GM18909 (cell line): ENCODE results near the gene ALDH1L2.

Experiments used
- ATAC-seq: cut with Tn5 transposase; IDR thresholded peaks from one replicate; pipeline ENCODE4 v1.9.1; 2021; ENCODE audit warnings: mild to moderate bottlenecking; ENCODE audit not compliant: unreplicated experiment, poor library complexity

The ALDH1L2 gene

DNA sequence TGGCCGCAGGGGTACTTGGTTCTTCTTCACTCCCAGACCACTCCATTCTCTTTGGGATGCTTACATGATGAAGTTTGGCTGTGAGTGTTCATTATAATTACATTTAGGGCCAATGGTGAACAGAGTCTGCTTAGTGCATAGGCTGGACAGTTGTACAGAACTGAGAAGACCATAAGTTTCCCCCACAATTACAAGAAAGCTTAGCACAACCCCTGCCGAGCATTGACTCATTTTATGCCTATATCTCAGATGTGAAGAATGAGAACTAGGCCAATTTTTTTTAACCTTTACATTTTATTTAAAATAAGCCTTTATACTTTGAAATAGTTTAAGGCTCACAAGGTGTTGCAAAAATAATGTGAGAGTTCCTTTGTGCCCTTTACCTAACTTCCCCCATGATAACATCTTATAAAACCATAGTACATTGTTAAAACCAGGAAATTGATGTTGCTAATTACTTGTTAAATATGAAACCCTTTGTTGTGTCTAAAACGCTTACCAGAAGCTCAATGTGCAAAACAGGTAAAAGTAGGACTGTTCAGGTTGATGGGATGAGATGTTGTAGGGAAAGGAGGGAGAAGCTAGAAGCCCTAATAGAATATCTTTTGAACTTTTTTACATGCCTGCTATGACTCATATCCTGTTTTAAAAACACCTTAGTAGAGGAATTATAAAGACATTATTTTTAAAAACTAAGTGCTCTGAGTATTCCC lies 47.2 kb downstream of the ALDH1L2 start:
- no peak for ATAC-seq

DNA sequence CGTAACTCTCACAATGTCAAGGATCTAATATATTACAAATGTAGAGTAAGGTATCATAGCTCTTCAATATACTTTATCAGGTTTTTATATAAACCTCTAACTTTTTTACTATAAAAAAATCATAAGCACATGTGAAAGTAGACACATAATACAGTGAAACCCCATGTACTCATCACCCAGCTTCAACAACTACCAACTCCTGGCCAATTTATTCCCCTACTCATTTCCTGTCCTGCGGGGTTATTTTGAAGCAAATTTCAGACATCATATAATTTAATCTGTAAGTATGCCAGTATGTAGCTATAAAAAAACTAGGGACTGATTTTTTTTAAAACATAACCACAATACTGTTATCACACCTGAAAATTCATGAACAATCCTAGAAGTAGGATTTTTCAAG lies 50.4 kb downstream of the ALDH1L2 start:
- ATAC-seq: no peak

DNA sequence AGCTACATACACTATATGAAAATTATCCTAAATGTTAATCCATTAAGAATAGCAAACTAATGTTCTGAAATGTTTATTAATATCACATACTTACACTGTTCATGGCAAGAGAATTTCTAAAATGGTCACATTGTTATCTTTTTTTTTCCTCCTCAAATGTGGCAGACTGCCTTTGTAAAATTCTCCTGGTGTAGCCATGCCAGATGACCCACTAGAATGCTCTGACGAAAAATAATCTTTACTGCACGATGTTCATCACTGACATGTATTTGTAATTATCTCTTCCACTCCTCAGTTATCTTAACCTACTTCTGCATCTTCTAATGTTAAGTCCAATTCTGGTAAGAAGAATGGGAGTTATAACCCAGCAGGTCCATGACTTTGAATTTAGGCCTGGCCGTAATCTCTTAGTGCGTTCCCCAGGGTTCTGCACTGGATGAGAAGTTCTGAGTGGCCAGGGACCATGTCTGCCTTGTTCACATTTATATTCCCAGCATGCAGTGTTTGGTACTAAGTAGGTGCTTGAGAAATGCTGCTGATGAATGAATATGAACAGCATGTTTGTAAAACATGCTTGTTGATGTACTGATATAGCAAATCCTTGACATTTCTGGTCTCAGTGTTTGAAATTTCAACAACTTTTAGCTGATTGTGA lies 51.4 kb downstream of the ALDH1L2 start:
- ATAC-seq: no peak

DNA sequence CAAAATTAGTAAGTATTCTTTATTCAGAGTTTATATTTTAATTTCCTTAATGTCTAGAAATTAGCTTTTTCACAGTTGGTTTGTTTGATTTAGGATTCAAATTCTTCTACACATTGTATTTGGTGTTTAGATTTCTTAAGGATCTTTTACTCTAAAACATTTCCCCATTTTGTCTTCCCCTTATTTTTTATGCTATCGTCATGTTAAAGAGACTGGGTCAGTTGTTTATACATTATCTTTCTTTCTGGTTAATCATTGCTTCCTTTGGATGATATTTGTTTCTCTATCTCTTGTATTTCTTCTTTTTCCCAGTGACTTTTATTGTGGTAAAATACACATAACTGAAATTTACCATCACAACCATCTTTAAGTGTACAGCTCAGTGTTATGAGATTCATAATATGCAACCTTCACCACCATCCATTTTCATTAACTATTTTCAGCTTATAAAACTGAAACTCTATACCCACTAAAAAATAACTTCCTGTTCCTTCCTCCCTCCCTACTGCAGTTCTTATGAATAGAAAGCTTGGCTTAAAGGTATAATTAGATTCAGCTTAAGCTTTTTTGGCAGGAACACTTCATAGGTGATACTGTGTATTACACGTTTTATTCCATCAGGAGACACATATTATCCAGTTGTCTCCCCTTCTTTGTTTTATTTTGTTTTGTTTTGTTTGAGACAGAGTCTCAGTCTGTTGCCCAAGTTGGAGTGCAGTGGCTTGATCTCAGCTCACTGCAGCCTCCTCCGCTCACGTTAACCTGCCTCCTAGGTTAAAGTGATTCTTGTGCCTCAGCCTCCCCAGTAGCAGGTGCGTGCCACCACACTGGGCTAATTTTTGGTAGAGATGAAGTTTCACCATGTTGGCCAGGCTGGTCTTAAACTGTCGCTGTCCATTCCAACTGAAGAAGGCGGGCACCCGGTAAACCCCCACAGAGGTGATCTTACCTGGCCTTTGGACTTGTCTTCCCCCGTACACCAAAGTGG lies 53.1 kb downstream of the ALDH1L2 start:
- peak; percentile 89 for ATAC-seq

DNA sequence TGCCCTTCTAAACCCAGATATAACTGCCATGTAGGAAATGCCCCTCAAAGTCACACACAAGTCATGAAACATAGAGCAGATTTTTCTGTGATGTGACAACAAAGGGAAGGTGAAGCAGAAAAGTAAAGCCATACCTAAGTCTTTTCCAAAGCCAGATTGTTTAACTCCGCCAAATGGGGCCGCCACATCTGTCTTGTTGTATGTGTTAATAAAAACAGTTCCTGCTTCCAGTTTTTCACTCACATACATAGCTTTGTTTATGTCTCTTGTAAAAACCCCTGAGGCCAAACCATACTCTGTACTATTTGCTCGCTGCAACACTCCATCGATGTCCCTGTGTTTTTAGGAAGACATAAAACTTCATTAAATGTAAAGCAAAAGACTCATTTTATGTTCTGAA lies 57.8 kb downstream of the ALDH1L2 start:
- ATAC-seq: no peak

DNA sequence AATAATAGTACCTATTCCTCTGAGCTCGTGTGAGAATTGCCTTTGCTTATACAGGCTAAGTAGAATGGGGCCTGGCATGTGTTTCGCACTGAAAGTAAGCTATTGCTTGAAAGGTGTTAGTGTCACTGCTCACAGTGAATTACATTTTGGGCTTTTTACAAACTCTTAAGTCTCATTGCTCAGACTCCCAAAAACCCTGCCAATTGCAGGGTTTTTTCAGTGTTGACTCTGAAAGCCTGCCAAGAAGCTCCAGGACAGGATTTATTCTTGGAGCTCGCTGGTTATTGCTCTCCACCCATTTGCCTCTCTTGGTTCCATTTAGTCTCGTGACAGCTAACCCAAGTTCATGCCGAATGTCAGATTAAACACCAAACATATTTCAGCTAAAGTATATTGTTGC lies 58.4 kb downstream of the ALDH1L2 start:
- ATAC-seq: no peak

DNA sequence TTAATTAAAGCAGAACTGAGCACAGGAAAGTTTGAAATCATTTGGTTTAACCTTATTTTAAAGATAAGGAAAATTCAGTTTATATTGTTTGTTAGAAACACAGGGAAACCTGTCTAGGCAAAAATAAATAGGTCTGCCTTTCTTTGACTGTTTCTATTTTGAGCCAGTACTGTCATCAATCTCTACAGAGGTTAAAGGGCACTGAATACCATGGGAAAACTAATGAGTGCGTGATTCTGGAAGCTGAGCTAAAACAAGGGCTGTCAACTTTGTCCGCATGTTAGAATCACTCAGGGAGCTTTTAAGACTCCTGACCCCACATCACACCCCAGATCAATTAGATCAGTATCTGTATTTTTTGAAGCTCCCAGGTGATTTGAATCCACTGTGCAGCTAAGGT lies 59.3 kb downstream of the ALDH1L2 start:
- ATAC-seq: no peak

DNA sequence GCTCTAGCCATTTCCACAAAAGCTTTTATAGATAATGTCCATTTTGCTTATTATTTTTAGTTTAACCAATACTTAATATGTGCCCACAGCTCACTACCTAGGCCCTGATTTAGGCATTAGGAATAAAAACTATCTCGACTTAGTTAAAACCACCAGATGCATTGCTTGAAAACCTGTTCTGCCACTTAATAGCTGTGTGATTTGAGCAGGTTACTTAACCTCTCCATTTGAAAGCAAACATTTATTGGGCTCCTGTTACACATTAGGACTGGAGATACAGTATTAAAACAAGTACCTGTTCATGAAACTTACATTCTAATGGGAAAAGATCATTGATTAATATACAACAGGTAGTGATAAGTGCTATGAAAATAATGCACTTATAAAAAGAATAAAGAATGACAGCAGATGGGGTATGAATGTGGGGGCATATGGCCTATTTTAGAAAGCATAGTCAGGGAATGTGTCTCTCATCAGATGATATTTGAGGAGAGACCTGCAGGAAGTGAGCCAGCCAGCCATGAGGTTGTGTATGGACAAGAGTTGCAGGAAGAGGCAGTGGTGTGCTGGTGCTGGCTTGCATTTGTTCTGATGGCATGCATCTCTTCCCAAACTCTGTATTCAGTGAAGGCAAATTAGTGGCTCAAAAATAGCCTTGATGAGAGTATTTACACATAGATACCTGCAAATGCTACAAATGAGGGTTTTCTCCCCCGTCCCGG lies 63.9 kb downstream of the ALDH1L2 start:
- ATAC-seq: no peak

DNA sequence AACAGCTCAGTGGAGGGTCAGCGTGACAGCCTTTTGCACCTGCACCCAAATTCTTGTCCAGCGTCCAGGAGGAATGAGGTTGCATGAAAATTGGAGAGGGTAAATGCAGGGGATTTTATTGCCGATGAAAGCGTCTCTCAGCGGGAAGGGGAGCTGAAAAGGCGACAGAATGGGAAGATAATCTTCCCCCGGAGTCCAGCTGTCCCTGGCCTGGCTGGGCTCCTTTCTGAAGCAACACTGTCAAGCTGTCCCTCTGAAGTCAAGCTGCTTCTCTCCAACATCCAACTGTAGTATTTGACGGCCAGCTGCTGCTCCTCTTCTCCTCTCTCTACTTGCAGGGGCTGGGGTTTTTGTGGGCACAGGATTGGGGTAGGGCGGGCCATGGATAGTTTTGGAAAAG lies 65.5 kb downstream of the ALDH1L2 start:
- no peak for ATAC-seq

DNA sequence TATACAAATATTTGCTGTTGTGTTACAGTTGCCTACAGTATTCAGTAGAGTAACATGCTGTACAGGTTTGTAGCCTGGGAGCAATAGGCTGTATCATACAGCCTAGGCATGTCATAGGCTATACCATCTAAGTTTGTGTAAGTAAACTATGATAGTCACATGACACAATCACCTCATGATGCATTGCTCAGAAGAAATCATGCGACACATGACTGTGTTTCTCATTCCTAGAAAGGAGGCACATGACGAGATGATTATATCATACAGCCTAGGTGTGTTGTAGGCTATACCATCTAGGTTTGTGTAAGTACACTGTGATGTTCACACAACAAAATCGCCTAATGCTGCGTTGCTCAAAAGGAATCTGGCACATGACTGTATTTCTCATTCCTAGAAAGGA lies 66.2 kb downstream of the ALDH1L2 start:
- ATAC-seq: no peak

DNA sequence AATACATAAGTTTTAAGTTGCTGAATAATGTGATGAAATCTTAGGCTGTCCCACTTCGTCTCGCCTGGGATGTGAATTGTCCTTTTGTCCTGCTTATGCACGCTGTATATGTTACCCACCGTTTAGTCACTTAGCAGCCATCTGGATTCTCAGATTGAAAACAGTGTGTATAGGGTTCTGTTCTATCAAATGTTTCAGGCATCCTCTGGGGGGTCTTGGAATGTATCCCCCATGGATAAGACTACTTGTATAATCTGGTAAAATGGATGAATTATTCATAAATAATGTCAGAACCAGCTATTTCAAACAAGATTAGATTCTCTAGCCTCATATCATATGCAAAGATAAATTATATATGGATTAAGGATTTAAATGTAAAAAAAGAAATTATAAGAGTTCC lies 68.7 kb downstream of the ALDH1L2 start:
- ATAC-seq: no peak

DNA sequence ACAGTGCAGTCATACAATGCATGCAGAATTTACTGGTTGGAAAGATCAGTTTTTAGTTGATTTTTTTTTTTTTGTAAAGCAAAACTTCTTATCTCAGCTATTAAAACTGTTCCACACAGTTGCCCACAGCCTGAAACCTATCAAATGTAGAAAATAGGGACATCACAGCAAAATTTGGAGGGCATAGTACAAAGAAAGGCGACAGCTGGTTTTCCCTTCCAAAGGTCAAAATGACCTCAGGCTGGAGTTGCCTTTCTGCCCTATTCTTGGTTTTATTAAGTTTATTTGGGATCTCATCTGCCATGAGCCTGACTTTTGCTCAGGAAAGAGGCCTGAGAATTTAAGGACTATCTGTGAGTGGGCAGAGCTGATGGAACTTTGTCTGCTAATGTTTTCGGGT lies 69.7 kb downstream of the ALDH1L2 start:
- no peak for ATAC-seq

DNA sequence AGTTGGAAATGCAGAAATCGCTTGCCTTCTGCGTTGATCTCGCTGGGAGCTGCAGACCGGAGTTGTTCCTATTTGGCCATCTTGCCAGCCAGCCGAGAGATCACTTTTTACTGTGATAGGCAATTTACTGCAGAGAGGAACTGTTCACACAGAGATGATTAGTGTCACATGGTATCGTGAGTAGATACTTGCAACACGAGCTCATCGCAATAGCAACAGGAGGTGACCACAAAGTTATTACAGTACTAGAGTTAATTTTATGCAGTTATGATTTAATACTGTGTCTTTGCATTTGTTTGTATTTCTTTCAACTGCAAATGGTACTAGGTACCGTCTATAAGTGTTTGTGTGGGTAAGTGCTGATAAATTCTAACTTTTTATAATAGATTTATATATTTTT lies 70.4 kb downstream of the ALDH1L2 start:
- no peak for ATAC-seq

DNA sequence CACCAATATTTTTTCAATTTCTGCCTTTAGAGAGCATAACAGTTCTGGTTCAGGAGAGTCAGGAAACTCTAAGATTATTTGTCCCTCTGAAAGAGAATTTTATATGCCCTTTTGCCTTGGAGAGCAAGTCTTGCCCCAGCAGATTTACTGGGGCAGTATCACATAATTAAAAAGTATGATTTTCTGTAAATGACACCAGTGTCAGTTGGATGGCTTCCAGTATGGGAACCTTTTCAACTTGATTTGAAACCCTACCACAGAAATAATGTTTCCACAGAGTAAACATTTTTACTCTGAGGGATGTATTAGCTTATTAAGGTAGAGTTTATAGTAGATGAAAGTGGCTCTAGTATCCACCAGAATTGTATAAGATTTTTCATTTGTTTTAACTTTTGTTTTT lies 82.8 kb downstream of the ALDH1L2 start:
- no peak for ATAC-seq

DNA sequence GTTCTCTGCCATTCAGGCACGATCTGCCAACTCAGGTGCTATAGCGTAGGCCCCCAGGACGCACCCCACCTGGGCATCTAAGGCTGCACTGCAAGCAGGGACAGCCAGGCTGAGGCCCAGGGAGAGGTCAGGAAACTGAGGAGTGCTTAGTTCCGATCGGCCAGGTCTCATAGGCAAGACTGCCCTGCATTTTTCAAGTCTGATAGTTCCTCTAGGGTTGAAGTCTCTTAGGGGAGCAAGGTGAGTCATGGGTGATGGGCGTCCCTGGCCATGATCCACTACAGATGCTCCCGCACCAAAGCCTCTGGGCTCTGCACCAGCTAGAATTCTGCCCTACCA lies 84.9 kb downstream of the ALDH1L2 start:
- no peak for ATAC-seq

DNA sequence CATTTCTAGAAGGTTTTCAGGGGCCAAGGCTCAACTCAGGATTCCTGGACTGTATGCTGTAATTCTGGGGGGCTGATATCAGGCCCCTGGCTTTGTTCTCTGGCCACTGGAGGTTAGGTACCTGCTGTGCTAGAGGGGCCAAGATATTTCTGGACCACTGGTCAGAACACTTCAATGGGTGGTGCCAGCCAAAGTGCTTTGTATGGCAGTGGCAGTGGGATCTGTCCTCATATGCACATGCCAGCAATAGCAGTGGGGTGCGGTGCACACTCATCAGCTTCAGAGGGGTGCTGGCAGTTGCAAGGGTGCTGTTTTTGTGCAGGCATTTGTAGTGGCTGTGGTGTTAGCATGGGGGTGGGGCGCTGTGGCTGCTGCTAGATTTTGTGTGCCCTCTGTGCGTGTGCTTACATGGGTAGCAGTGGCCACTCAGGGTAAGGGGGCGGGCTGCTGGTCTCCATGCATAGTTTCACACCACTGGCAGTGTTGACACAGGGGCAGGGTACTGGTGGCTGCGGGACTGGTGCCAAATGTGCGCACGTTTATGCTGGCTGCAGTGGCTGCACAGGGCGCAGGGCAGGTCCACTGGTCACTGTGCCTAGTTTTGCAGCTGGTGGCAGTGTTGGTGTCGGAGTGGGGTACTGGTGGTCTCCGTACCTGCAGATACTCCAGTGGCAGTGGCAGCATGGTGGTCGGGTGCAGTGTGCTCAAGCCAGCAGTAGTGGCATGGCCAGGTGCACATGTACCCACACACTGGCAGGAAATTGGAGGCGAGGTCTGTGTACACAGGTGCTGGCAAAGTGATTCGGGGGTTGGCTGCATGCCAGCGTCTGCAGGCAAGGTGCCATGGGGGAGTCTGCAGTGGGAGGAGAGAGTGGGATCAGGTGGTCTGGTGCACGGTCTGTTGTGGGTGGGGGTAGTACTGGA lies 85.6 kb downstream of the ALDH1L2 start:
- ATAC-seq: no peak

DNA sequence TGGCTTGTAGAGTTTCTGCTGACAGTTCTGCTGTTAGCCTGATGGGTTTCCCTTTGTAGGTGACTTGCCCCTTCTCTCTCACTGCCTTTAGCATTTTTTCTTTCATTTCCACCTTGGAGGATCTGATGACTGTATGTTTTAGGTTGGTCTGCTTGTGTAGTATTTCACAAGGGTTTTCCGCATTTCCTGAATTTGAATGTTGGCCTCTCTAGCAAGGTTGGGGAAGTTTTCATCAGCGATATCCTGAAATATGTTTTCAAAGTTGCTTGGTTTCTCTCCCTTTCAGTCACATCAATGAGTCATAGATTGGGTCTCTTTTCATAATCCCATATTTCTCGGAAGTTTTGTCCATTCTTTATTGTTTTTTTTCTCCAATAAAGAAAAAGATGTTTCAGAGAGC lies 86.7 kb downstream of the ALDH1L2 start:
- ATAC-seq: no peak

DNA sequence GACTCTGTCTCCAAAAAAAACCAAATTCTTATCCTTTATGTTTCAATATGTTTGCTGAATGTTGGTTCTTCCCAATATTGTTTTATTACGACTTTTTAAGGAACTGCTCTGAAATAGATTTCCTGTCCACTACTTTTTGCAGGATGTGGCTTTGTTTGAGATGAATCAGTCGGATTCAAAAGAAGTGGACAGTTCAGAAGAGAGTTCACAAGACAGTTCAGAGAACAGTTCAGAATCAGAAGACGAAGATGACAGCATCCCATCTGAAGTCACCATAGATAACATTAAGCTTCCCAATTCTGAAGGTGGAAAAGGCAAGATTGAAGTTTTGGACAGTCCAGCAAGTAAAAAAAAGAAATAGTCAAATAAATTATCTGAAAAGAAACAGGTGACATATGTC lies 89.9 kb downstream of the ALDH1L2 start:
- no peak for ATAC-seq

DNA sequence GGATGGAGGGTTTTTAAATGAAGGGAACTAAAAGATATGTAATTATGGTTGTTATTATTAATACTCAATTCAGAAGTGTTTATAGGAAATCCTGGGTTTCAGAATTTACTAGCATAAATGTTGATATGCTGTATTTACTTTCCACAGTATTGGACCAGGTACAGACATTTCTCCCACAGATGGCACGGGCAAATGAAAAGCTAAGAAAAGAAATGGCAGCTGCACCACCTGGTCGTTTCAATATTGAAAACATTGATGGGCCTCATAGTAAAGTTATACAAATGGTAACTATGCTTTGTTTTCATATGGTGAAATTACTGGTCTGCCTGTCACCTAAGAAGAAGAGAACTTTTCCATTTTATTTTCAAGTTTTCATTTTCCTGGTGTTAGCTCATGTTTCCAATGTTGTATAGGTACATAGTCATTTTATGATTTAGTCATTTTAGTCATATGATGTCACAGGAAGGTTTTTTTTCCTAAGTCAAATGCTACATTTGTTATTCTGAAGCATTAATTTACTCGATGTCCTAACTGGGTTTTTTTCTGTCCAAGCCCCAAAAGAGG lies 92.6 kb downstream of the ALDH1L2 start:
- ATAC-seq: no peak
